Embryonic facial prominence (tissue), 1 donor: Measurements from ENCODE around the gene IRX4.

Experiments
- DNase-seq: peaks from one replicate; pipeline ENCODE4 v3.0.0-alpha.2; 2016; ENCODE audit errors: extremely low spot score

IRX4 gene

GRCh38 chr5:1882337-1883119 lies at the start of gene IRX4:
Gene IRX4 (minus strand): TSS chr5:1882925. CDS start chr5:1882647, 278 bp downstream.
- DNase-seq = no peak

GRCh38 chr5:1931604-1932231 lies 49.0 kb upstream of the IRX4 start:
- DNase-seq = no peak

GRCh38 chr5:1930880-1931603 lies 48.3 kb upstream of the IRX4 start:
- no peak for DNase-seq

GRCh38 chr5:1930501-1930879 lies 47.8 kb upstream of the IRX4 start:
- no peak for DNase-seq

- DNase-seq = no peak
Observed at GRCh38 chr5:1929108-1929991, 46.6 kb upstream of the IRX4 start.

- DNase-seq = no peak
Observed at GRCh38 chr5:1926471-1927341, 44.0 kb upstream of the IRX4 start.

- no peak for DNase-seq
Observed at GRCh38 chr5:1926071-1926440, 43.3 kb upstream of the IRX4 start.

- DNase-seq = no peak
Observed at GRCh38 chr5:1925111-1926070, 42.7 kb upstream of the IRX4 start.

GRCh38 chr5:1923766-1924165 lies 41.0 kb upstream of the IRX4 start:
- no peak for DNase-seq

- DNase-seq = no peak
Observed at GRCh38 chr5:1923341-1923740, 40.6 kb upstream of the IRX4 start.

- DNase-seq = no peak
Observed at GRCh38 chr5:1921711-1922110, 39.0 kb upstream of the IRX4 start.

GRCh38 chr5:1919750-1920149 lies 37.0 kb upstream of the IRX4 start:
- no peak for DNase-seq

GRCh38 chr5:1919209-1919566 lies 36.5 kb upstream of the IRX4 start:
- no peak for DNase-seq

GRCh38 chr5:1918488-1919208 lies 35.9 kb upstream of the IRX4 start:
- DNase-seq = no peak

GRCh38 chr5:1917830-1918487 lies 35.2 kb upstream of the IRX4 start:
- no peak for DNase-seq

- no peak for DNase-seq
Observed at GRCh38 chr5:1916041-1917001, 33.6 kb upstream of the IRX4 start.

- DNase-seq = no peak
Observed at GRCh38 chr5:1915316-1915715, 32.6 kb upstream of the IRX4 start.
